Measurements from ENCODE around the gene RNU1-1. TPM values are rescaled to one million over a fixed set of nuclear protein-coding genes. Genes with fewer than 3 reads are reported as not detected.
"Not testable (repeated sequence)": the region's sequence is repeated elsewhere in the genome, so short reads cannot be mapped to it uniquely, and the experiment has no call there.

The RNU1-1 gene
- total RNA-seq, 1 donor from 2014 or later = 3,526 TPM

DNA sequence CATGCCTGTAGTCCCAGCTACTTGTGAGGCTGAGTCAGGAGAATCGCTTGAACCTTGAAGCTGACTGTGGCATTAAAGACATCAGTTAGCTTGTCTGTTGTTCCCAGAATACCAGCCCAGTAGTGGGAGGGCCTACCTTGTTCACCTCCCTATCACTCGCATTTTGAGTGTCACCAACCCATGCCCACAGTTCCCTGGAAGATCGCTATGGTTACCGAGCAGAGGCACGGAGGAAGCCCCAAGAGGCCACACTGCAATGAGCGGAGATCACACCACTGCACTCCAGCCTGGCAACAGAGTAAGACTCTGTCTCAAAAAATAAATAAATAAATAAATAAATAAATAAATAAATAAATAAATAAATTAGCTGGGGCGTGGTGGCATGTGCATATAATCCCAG is 21.1 kb downstream of the RNU1-1 start:
- H3K9me3 Mint-ChIP-seq; H3K27me3 Mint-ChIP-seq; DNase-seq; ATAC-seq (ENCODE audit: low read depth); H3K4me3 Mint-ChIP-seq; CTCF ChIA-PET; H3K27ac Mint-ChIP-seq; H3K4me1 Mint-ChIP-seq: not testable (repeated sequence)
- intact Hi-C loops (cut with micrococcal nuclease) = loop anchor here (10.0 kb wide), 1 partner anchor 48 kb away; the partner anchor contains the start of gene NECAP2
- peaks cover 13% of the 10 kb centered on the region for H3K36me3 Mint-ChIP-seq (ENCODE audit: low read depth)
- POLR2A ChIA-PET = interaction anchor here (1.0 kb wide), 1 partner anchor 21 kb away, joined by 4 read pairs; no protein-coding TSS in a partner anchor

DNA sequence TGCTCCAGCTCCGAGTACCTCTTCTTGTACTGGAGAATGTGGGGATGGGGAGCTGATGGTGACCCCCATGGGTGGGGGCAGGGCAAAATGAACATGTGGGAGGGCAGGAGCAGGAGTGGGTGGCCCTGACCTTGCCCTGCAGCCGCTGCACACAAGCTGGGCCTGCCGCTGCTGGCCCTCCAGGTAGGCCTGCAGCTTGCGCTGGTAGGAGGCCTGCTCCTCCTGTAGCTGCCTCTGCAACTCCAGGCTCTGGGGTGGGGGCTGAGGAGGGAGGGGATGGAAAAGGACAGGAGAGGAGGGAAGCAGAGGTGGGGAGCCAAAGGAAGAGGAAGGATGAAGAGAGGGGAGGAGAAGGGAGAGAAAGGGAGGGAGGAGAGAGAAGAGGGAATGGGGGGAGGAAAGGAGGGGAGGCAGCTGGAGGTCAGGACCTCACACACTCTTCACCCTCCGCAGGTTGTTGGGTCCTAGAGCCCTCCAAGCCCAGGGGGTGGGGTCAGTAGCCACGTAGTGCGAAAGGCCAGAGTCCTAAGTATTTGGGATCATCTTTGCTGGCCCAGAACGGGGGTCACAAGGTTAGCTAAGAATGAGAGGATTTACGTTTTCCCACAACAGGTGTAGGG is 22.9 kb downstream of the RNU1-1 start:
- Mint-ChIP-seq H3K4me1 (no peaks in the 10 kb centered on the region), H3K27ac (no peak overlapping the region), H3K27me3 (no peaks in the 10 kb centered on the region), H3K4me3 (no peak overlapping the region), H3K9me3 (no peaks in the 10 kb centered on the region), H3K36me3 (ENCODE audit: low read depth) (peaks cover 13% of the 10 kb centered on the region)
- POLR2A ChIA-PET = no interaction called here
- no peak for ATAC-seq (ENCODE audit: low read depth)
- intact Hi-C loops (cut with micrococcal nuclease) = loop anchor here (10.0 kb wide), 1 partner anchor 46 kb away; the partner anchor contains the start of gene NECAP2
- no peak for TF ChIP-seq CTCF (IDR thresholded peaks at IDR 0.05)
- CTCF ChIA-PET = no interaction called here
- DNase-seq = no peak

DNA sequence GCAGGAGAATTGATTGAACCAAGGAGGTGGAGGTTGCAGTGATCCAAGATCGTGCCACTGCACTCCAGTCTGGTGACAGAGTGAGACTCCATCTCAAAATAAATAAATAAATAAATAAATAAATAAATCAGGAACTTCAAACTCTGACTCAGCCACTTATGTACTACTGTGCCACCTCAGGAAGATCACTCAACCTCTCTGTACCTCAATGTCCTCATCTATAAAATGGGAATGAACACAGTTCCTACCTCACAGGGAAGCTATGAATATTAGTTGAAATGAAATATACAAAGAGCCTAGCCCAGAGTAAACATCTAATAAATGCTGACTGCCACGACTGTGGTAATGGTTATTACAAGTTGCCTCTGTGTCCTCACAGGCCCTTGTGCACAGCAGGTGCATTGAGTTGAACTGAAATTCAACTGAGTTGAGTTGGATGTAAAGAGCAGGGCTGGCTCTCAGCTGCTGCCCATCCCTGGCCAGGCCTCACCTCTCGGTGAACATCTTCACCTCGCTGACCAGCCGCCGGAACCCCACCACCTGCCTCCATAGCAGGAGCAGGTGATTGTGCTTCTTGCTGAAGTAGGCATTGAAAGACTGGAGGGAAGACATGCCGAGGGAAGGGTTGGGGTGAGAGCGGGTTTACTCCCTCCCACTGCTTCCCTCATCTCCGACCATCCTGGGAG is 24.7 kb downstream of the RNU1-1 start:
- H3K4me1 Mint-ChIP-seq; DNase-seq; H3K4me3 Mint-ChIP-seq; H3K27me3 Mint-ChIP-seq; POLR2A ChIA-PET; CTCF ChIA-PET; H3K27ac Mint-ChIP-seq; ATAC-seq (ENCODE audit: low read depth); intact Hi-C loops (cut with micrococcal nuclease); H3K9me3 Mint-ChIP-seq: not testable (repeated sequence)
- peaks cover 20% of the 10 kb centered on the region for H3K36me3 Mint-ChIP-seq (ENCODE audit: low read depth)

DNA sequence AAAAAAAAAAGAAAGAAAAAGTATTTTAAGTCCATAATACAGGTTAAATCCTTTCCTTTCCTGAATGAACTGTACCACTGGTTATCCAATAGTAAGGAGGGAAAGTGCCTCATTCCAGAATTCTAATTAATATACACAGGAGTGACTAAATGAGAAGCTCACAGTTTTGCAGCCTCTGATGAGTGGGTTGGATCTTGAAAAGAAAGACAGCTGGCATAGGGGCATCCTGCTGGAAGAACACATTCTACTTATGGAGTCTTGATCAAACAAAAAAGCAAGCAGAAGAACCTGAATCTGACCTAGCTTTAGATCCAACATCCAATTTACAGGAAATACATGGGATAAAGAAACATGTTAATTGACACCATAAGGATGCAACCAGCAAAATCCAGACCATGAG is 27.1 kb downstream of the RNU1-1 start:
- CTCF ChIA-PET; H3K4me3 Mint-ChIP-seq; intact Hi-C loops (cut with micrococcal nuclease); H3K27me3 Mint-ChIP-seq; POLR2A ChIA-PET; DNase-seq; ATAC-seq (ENCODE audit: low read depth); H3K27ac Mint-ChIP-seq; H3K9me3 Mint-ChIP-seq; H3K4me1 Mint-ChIP-seq: not testable (repeated sequence)
- peaks cover 31% of the 10 kb centered on the region for H3K36me3 Mint-ChIP-seq (ENCODE audit: low read depth)

GRCh38 chr1:16486316-16486715 is 27.8 kb downstream of the RNU1-1 start:
- CTCF ChIA-PET; DNase-seq; H3K9me3 Mint-ChIP-seq; H3K4me1 Mint-ChIP-seq; ATAC-seq (ENCODE audit: low read depth); POLR2A ChIA-PET; H3K4me3 Mint-ChIP-seq; intact Hi-C loops (cut with micrococcal nuclease); H3K27me3 Mint-ChIP-seq; H3K27ac Mint-ChIP-seq: not testable (repeated sequence)
- H3K36me3 Mint-ChIP-seq (ENCODE audit: low read depth) = peaks cover 34% of the 10 kb centered on the region

- H3K9me3 Mint-ChIP-seq = no peaks in the 10 kb centered on the region
- TF ChIP-seq CTCF (IDR thresholded peaks at IDR 0.05) = no peak
- intact Hi-C loops (cut with micrococcal nuclease) = no loop called here
- ATAC-seq (ENCODE audit: low read depth) (no peak), DNase-seq (no peak)
- no peak overlapping the region for H3K27ac Mint-ChIP-seq
- POLR2A ChIA-PET = no interaction called here
- CTCF ChIA-PET = no interaction called here
- peaks cover 42% of the 10 kb centered on the region for H3K36me3 Mint-ChIP-seq (ENCODE audit: low read depth)
- H3K4me1 Mint-ChIP-seq = no peaks in the 10 kb centered on the region
- H3K4me3 Mint-ChIP-seq = no peak overlapping the region
- H3K27me3 Mint-ChIP-seq = no peaks in the 10 kb centered on the region
These were observed 29.2 kb downstream of the RNU1-1 start for GRCh38 chr1:16484931-16485330.

GRCh38 chr1:16484501-16484835 is 29.6 kb downstream of the RNU1-1 start:
- Mint-ChIP-seq H3K4me1 (no peaks in the 10 kb centered on the region), H3K36me3 (ENCODE audit: low read depth) (peaks cover 40% of the 10 kb centered on the region), H3K9me3 (no peaks in the 10 kb centered on the region), H3K27me3 (no peaks in the 10 kb centered on the region), H3K27ac (no peak overlapping the region), H3K4me3 (no peak overlapping the region)
- DNase-seq (no peak), ATAC-seq (ENCODE audit: low read depth) (no peak)
- no peak for TF ChIP-seq CTCF (IDR thresholded peaks at IDR 0.05)
- intact Hi-C loops (cut with micrococcal nuclease) = no loop called here
- POLR2A ChIA-PET = no interaction called here
- CTCF ChIA-PET = no interaction called here

DNA sequence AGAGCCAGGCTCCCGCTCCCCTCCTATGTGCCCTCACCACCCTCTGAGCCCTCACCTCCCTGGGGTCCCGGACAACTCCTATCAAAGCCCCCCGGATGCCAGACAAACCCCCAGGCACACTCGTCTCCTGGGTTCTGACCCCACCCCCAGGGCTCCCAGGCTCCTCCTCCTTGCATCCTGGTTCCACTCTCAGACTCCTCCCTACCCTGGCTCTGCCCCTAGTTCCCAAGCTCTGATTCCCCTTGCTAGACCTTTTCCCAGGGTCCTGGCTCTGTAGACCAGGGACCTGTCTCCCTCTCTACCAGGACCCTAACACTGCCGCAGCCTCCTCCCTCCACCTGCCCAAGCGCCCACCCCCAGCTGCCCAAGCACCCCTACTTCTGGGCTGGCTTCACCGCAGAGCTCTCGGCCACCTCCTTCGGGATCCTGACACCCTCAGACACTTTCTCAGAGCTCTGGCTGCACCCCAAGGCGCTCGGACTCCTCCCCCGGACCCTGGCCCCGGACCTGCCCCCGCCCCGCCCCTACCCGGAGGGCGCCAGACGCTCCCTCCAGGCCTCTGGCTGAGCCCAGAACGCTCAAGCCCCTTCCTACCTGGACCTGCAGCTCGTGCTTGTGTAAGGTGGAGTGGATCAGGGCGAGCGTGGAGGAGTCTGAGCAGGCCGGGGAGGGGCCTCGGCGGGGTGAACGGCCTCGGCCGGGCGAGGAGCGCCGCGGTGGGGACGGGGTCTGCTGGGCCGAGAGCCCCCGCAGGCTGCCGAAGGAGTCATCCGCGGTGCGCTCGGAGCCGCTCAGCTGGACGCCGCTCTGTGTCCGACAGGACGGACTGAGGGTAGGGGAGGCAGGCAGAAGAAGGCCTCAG is 30.2 kb downstream of the RNU1-1 start:
- DNase-seq; ATAC-seq (ENCODE audit: low read depth); H3K9me3 Mint-ChIP-seq; H3K27me3 Mint-ChIP-seq; intact Hi-C loops (cut with micrococcal nuclease); POLR2A ChIA-PET; CTCF ChIA-PET; H3K4me3 Mint-ChIP-seq; H3K27ac Mint-ChIP-seq; H3K4me1 Mint-ChIP-seq: not testable (repeated sequence)
- H3K36me3 Mint-ChIP-seq (ENCODE audit: low read depth) = peaks cover 36% of the 10 kb centered on the region

DNA sequence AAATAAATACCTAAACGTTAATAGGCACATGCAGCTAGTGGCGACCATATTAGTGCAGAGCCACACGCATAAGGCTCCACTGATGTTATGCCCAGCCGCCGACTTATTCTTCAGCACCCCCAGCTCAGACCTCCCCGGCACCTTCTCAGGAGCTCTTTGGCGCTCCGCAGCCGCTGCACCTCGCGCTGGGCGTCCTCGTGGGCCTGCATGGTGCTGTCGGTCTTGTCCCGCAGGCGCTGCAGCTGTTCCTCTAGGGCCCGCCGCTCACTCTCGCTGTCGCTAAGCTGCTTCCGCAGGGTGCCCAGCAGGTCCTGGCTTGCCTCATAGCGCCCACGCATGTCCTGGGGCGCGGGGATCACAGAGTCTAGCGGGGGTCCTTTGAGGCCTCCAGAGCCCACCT is 30.9 kb downstream of the RNU1-1 start:
- DNase-seq; H3K4me1 Mint-ChIP-seq; intact Hi-C loops (cut with micrococcal nuclease); CTCF ChIA-PET; H3K9me3 Mint-ChIP-seq; H3K27ac Mint-ChIP-seq; ATAC-seq (ENCODE audit: low read depth); H3K27me3 Mint-ChIP-seq; H3K4me3 Mint-ChIP-seq: not testable (repeated sequence)
- POLR2A ChIA-PET = interaction anchor here (0.7 kb wide), 1 partner anchor 441 kb away, joined by 4 read pairs; no protein-coding TSS in a partner anchor
- H3K36me3 Mint-ChIP-seq (ENCODE audit: low read depth) = peaks cover 39% of the 10 kb centered on the region
